ENCODE data around the gene RPS18. TPM values are rescaled to one million over a fixed set of nuclear protein-coding genes. Genes with fewer than 3 reads are reported as not detected.

Gene RPS18
- total and polyA plus RNA-seq, 9 of the 15 experiments (the other 6 are each of a cell fraction or from before 2014, with no cell fraction given): 5,023 to 17,516 (median 8,131) TPM

- peak; percentile 36; the same call in 1 of the 2 replicates for TF ChIP-seq NR2C2 (CRISPR knock-in tag; IDR thresholded peaks at IDR 0.05)
- TF ChIP-seq NR2C2 (tag; IDR thresholded peaks at IDR 0.05): no peak
- no peak for TF ChIP-seq ETV1 (tag; conservative IDR thresholded peaks at IDR 0.05; ENCODE audit: low read depth)
- TF ChIP-seq NFRKB (IDR thresholded peaks at IDR 0.05; ENCODE audit: low read depth): no peak
- no peak for TF ChIP-seq BRD4 (IDR thresholded peaks at IDR 0.05)
- no peak for TF ChIP-seq POLR2A (conservative IDR thresholded peaks at IDR 0.05)
- TF ChIP-seq, protein P1, sequence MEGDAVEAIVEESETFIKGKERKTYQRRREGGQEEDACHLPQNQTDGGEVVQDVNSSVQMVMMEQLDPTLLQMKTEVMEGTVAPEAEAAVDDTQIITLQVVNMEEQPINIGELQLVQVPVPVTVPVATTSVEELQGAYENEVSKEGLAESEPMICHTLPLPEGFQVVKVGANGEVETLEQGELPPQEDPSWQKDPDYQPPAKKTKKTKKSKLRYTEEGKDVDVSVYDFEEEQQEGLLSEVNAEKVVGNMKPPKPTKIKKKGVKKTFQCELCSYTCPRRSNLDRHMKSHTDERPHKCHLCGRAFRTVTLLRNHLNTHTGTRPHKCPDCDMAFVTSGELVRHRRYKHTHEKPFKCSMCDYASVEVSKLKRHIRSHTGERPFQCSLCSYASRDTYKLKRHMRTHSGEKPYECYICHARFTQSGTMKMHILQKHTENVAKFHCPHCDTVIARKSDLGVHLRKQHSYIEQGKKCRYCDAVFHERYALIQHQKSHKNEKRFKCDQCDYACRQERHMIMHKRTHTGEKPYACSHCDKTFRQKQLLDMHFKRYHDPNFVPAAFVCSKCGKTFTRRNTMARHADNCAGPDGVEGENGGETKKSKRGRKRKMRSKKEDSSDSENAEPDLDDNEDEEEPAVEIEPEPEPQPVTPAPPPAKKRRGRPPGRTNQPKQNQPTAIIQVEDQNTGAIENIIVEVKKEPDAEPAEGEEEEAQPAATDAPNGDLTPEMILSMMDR (IDR thresholded peaks at IDR 0.05 in 2 of 3, conservative IDR thresholded peaks at IDR 0.05 in 1 of 3; ENCODE audit: insufficient read depth in 2 of 3, low read depth in 1 of 3, low read length in 3 of 3): 0 out of 6 replicates have a peak, but pooled peaks of 1 of the 3 experiments have one; percentile 0
- TF ChIP-seq TSC22D4 (tag; IDR thresholded peaks at IDR 0.05): no peak
- TF ChIP-seq PHB2 (IDR thresholded peaks at IDR 0.05; ENCODE audit: low read depth): no peak
- TF ChIP-seq FOXP1 (CRISPR knock-in tag; IDR thresholded peaks at IDR 0.05): no peak
- TF ChIP-seq, protein P2, sequence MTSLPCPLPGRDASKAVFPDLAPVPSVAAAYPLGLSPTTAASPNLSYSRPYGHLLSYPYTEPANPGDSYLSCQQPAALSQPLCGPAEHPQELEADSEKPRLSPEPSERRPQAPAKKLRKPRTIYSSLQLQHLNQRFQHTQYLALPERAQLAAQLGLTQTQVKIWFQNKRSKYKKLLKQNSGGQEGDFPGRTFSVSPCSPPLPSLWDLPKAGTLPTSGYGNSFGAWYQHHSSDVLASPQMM (CRISPR knock-in tag; IDR thresholded peaks at IDR 0.05): no peak
- no peak for TF ChIP-seq CREB3L1 (IDR thresholded peaks at IDR 0.05; ENCODE audit: borderline replicate concordance, low read depth)
- no peak for TF ChIP-seq PML (IDR thresholded peaks at IDR 0.05; ENCODE audit: low read length)
- TF ChIP-seq HMG20B (CRISPR knock-in tag; IDR thresholded peaks at IDR 0.05): no peak
- no peak for TF ChIP-seq JUND (IDR thresholded peaks at IDR 0.05; ENCODE audit: borderline replicate concordance, low read depth, low read length)
- TF ChIP-seq JUND (tag; IDR thresholded peaks at IDR 0.05; ENCODE audit: borderline replicate concordance, low read depth, low read length): no peak
- TF ChIP-seq CHD2 (IDR thresholded peaks at IDR 0.05; ENCODE audit: low read depth, low read length): no peak
- no peak for TF ChIP-seq SNRNP70 (optimal IDR thresholded peaks at IDR 0.05; ENCODE audit: low read depth, low read length)
- no peak for TF ChIP-seq L3MBTL2 (IDR thresholded peaks at IDR 0.05)
- TF ChIP-seq ZNF512 (tag; IDR thresholded peaks at IDR 0.05): no peak
Measured at GRCh38 chr6:33279257-33279695, 7.4 kb downstream of the RPS18 start (continued).

Data from K562 (cell line).